ENCODE measurements around the gene LMX1A. TPM values are rescaled to one million over a fixed set of nuclear protein-coding genes. Genes with fewer than 3 reads are reported as not detected.

Gene LMX1A
- total and polyA plus RNA-seq, 2 of the 13 experiments (the other 11 are each of a cell fraction or from before 2014, with no cell fraction given): 0.07 TPM; not detected in 1

DNA sequence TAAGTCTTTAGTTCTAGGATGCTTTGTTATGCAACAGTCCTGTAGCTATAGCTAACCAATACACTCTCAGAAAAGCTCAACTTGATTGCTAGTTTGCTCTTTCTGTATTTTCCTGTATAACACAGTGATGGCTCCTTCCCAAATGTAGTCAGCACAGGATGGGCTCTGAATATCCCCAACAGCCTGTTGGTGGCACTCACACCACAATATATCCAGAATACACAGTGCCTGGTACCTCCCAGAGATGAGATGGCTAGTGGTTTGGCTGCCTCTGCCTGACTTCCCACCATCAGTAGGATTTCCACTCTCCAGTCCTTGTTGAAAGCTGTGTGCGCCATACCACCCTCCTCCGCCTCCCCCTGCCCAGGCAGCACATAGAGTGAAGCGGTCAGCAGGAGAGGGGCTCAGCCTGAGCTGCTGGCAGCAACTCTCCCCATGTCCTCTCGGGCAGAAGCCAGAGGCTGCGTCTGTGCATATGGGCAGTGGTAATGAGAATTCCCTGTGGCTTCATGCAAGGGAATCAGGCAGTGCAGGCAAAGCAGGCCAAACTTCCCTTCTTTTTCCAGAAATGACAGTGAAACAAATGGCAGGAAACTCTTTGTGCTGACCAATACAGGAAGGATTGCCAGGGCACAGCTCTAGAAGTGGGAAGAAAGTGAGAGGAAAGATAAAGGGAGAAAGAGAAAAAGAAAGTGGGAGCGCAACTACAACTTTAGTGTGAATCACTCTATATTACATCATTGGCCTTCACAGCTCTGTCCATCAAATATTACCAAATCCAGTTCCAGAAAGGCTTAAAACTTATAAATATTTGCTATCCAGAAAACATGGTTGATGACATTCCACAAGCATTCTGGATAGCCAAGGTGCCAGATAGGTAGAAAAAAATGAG lies 49.7 kb downstream of the LMX1A start (continued):
- TF ChIP-seq, protein P1, sequence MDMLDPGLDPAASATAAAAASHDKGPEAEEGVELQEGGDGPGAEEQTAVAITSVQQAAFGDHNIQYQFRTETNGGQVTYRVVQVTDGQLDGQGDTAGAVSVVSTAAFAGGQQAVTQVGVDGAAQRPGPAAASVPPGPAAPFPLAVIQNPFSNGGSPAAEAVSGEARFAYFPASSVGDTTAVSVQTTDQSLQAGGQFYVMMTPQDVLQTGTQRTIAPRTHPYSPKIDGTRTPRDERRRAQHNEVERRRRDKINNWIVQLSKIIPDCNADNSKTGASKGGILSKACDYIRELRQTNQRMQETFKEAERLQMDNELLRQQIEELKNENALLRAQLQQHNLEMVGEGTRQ (IDR thresholded peaks at IDR 0.05; ENCODE audit: low read depth, low read length): no peak
- TF ChIP-seq, protein P1 (CRISPR knock-in tag; IDR thresholded peaks at IDR 0.05; ENCODE audit: borderline replicate concordance): no peak

DNA sequence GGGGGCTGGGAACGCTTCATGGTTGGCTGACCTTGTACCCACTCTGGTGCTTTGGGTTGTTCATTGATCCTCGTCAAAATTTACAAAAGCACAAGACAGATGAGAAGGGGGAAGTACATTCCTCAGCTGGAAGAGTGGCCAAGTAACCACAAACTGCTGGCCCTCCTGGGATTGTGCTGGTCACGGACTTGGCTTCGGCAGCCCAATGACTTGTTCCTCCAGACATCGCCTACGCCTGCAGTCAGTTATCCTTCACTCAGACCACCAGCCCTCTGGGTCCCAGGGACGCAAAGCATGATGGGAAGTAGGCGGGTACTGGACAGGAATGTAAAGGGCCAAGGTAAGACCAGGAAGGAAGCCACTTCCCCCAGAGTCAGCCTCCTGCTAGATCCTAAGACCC lies 53.1 kb downstream of the LMX1A start:
- H2AFZ ChIP-seq (ENCODE audit: low read length): no peak overlapping the region
- no peak overlapping the region for H3K27ac ChIP-seq (ENCODE audit: extremely low read length, insufficient read depth, low read length)
- H3K4me2 ChIP-seq (ENCODE audit: low read depth, low read length): no peak overlapping the region
- H4K20me1 ChIP-seq (ENCODE audit: insufficient read depth, low read length): no peaks in the 10 kb centered on the region
- no peaks in the 10 kb centered on the region for H3K79me2 ChIP-seq (ENCODE audit: insufficient read depth, low read length)
- FAIRE-seq (no peak), ATAC-seq (no peak), DNase-seq (ENCODE audit: low spot score) (no peak)
- ChIA-PET POLR2A (no interaction called here), CTCF (ENCODE audit: low intra/inter-chr PET ratio, low total read pairs) (no interaction called here)
- in situ Hi-C loops (cut with HindIII; ENCODE audit: extremely low pct_ligation_motif_present, low pct_unique_long_range_greater_than_20kb): no loop called here
- no peak overlapping the region for H3K9ac ChIP-seq (ENCODE audit: insufficient read depth, low read depth, low read length)
- no peak overlapping the region for H3K4me3 ChIP-seq (replicated peaks in 1 of 3; ENCODE audit: insufficient read depth in 1 of 3, low read depth in 2 of 3, low read length in 3 of 3)
- H3K4me1 ChIP-seq (ENCODE audit: insufficient read depth, low read length): no peaks in the 10 kb centered on the region
- TF ChIP-seq ZNF367 (CRISPR knock-in tag; IDR thresholded peaks at IDR 0.05; ENCODE audit: borderline replicate concordance) (no peak), ZNF496 (CRISPR knock-in tag; IDR thresholded peaks at IDR 0.05; ENCODE audit: insufficient replicate concordance) (no peak)
- peaks cover 0 to 1% of the 10 kb centered on the region in 2 experiments; a peak in 2 of 5 replicates for H3K27me3 ChIP-seq (ENCODE audit: control insufficient read depth in 1 of 2, insufficient read depth in 2 of 2, low read length in 2 of 2)
- BruUV-seq (replicated peaks): no TSS peak
- no peaks in the 10 kb centered on the region for H3K9me3 ChIP-seq (ENCODE audit: low read length)
- 42% methylated on average over 8 of the region's 8 CpGs for WGBS (ENCODE audit: low lambda C conversion rate)
- H3K36me3 ChIP-seq (replicated peaks in 1 of 2; ENCODE audit: control insufficient read depth in 1 of 2, insufficient read depth in 2 of 2, low read length in 2 of 2): no peaks in the 10 kb centered on the region
- intact Hi-C loops (cut with micrococcal nuclease; ENCODE audit: unreplicated experiment): no loop called here
